GM12873 (cell line): ENCODE results near the gene TMEM81.

Source experiments
- CTCF ChIP-seq: IDR thresholded peaks from 2 replicates; pipeline ENCODE4 v1.5.1; 2012; ENCODE audit warnings: low read depth, mild to moderate bottlenecking, moderate library complexity, low read length, control low read depth; ENCODE audit not compliant: insufficient read depth; ENCODE audit errors: missing control alignments

Gene TMEM81

GRCh38 chr1:205045146-205045545 lies 39.1 kb downstream of the TMEM81 start:
- no peak for TF ChIP-seq CTCF

- TF ChIP-seq CTCF: no peak
These were observed 39.5 kb downstream of the TMEM81 start for GRCh38 chr1:205044741-205045140.

DNA sequence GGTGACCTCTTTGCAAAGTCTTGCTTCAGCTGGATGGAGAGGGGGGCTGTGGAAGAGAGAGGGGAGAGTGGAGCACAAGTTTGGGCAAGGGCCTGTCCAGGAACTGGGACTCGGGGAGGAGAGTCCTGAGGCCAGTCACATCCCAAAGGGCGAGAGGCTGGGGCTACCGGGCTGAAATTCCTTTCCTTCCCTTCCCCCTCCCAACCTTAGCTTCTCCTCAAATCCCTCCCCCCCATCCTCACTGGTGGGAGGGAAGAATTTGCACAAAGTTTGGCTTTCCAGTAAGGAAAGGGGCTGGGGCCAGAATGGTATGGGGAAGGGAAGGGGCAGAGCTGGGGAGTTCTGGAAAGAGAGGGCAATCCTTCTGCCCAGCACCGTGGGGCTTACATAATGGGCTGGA lies 40.4 kb downstream of the TMEM81 start:
- TF ChIP-seq CTCF: no peak

- TF ChIP-seq CTCF: no peak
These were observed 41.1 kb downstream of the TMEM81 start, which contains the start of gene CNTN2 for GRCh38 chr1:205042911-205043806. Gene CNTN2, plus strand, starts transcription at chr1:205043212. Its CDS starts 9,974 bp downstream, at chr1:205053186.

GRCh38 chr1:205041998-205042910 lies 42.0 kb downstream of the TMEM81 start:
- no peak for TF ChIP-seq CTCF

- TF ChIP-seq CTCF: no peak
These were observed 43.1 kb downstream of the TMEM81 start for GRCh38 chr1:205041001-205041715.
